Measurements from ENCODE around the gene LZTS3. TPM values are rescaled to one million over a fixed set of nuclear protein-coding genes. Genes with fewer than 3 reads are reported as not detected.
A peak's percentile ranks its signal among the peaks of the same experiment; 100 is the strongest.

The LZTS3 gene
- total and polyA plus RNA-seq, 2 of the 13 experiments (the other 11 are each of a cell fraction or from before 2014, with no cell fraction given) = 10.1 to 31.3 TPM

DNA sequence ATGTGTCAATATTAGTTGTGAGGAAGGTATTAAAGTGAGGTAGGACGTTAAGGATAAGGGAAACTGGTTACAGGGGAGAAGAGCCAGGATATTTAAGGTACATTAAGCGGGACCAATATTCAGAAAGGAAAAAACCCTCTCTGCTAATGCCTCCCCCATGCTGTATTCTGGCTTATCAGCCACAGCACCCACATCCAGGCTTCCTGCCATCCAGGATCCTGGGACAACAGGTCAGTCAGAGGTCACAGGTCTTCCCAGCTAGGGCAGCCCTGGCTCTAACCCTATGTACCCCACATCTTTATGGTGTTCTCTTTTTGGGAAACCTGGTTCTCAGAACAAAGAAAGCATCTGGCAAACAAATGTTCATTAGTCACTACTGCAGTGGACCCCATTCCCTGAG lies 25.9 kb upstream of the LZTS3 start:
- FAIRE-seq (no peak), ATAC-seq (no peak), DNase-seq (ENCODE audit: low spot score) (no peak)
- intact Hi-C loops (cut with micrococcal nuclease; ENCODE audit: unreplicated experiment) = no loop called here
- POLR2A ChIA-PET = interaction anchor here (1.2 to 1.3 kb wide), 2 partner anchors 10 to 20 kb away, joined by 3 to 5 read pairs; partner anchors contain the start of gene ITPA
- BruUV-seq (replicated peaks) = TSS peak; percentile 3
- H3K36me3 ChIP-seq (replicated peaks in 1 of 2; ENCODE audit: control insufficient read depth in 1 of 2, insufficient read depth in 2 of 2, low read length in 2 of 2) = peaks cover 45 to 64% of the 10 kb centered on the region in 2 experiments
- peak; percentile 14 for TF ChIP-seq RBM22 (optimal IDR thresholded peaks at IDR 0.05; ENCODE audit: low read length)
- TF ChIP-seq, protein P1, sequence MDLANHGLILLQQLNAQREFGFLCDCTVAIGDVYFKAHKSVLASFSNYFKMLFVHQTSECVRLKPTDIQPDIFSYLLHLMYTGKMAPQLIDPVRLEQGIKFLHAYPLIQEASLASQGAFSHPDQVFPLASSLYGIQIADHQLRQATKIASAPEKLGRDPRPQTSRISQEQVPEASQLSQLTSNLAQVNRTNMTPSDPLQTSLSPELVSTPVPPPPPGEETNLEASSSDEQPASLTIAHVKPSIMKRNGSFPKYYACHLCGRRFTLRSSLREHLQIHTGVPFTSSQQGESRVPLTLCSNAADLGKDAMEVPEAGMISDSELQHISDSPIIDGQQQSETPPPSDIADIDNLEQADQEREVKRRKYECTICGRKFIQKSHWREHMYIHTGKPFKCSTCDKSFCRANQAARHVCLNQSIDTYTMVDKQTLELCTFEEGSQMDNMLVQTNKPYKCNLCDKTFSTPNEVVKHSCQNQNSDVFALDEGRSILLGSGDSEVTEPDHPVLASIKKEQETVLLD (CRISPR knock-in tag; IDR thresholded peaks at IDR 0.05; ENCODE audit: low read depth) = no peak
- H3K4me3 ChIP-seq (replicated peaks in 1 of 3; ENCODE audit: insufficient read depth in 1 of 3, low read depth in 2 of 3, low read length in 3 of 3) = no peak overlapping the region
- CTCF ChIA-PET (ENCODE audit: low intra/inter-chr PET ratio, low total read pairs) = no interaction called here
- 77% methylated on average over 2 of the region's 2 CpGs for WGBS (ENCODE audit: low lambda C conversion rate)
- in situ Hi-C loops (cut with HindIII; ENCODE audit: extremely low pct_ligation_motif_present, low pct_unique_long_range_greater_than_20kb) = no loop called here
- H2AFZ ChIP-seq (ENCODE audit: low read length) = no peak overlapping the region
- peaks cover 22% of the 10 kb centered on the region for H3K79me2 ChIP-seq (ENCODE audit: insufficient read depth, low read length)
- no peak overlapping the region for H3K27ac ChIP-seq (ENCODE audit: extremely low read length, insufficient read depth, low read length)
- no peak overlapping the region for H3K4me2 ChIP-seq (ENCODE audit: low read depth, low read length)
- H3K9me3 ChIP-seq (ENCODE audit: low read length) = no peaks in the 10 kb centered on the region
- H3K4me1 ChIP-seq (ENCODE audit: insufficient read depth, low read length) = peaks cover 12% of the 10 kb centered on the region
- H3K9ac ChIP-seq (ENCODE audit: insufficient read depth, low read depth, low read length) = no peak overlapping the region
- peaks cover 4% of the 10 kb centered on the region; the same call in 1 of the 2 replicates for H4K20me1 ChIP-seq (ENCODE audit: insufficient read depth, low read length)
- no peaks in the 10 kb centered on the region; a peak in 1 of 5 replicates for H3K27me3 ChIP-seq (ENCODE audit: control insufficient read depth in 1 of 2, insufficient read depth in 2 of 2, low read length in 2 of 2)

DNA sequence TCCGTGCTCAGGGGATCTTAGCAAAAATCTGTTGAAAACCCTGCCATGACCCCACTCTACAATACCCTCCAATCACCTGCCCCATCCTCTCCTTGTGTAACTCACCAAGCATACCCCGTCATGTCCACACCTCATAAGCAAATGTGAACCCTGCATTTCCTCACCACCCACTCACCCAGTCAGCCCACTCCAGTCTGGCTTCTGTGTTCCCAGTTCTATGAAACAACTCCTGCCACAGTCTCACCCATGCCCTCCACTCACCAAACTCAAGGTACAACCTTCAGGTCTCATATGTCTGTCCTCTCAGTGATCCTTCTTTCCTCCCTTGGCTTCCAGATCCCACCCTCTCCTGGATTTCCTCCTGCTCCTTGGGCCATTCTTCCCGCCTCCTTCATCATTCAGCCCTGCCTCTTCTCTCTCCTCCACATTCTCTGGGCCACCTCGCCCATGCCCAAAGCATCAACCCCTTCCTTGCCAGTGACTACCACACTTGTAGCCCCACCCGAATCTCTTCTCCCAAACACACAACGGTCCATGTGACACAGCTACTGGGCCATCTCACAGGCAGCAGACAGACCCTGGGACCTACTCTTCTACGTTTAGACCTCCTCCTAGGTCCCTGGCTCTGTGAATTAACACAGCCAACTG lies 22.4 kb upstream of the LZTS3 start:
- BruUV-seq (replicated peaks) = no TSS peak
- Histone ChIP-seq H2AFZ (ENCODE audit: low read length) (no peak overlapping the region), H3K4me2 (ENCODE audit: low read depth, low read length) (no peak overlapping the region), H3K4me3 (replicated peaks in 1 of 3; ENCODE audit: insufficient read depth in 1 of 3, low read depth in 2 of 3, low read length in 3 of 3) (no peak overlapping the region), H3K9ac (ENCODE audit: insufficient read depth, low read depth, low read length) (no peak overlapping the region), H3K9me3 (ENCODE audit: low read length) (no peaks in the 10 kb centered on the region), H3K79me2 (ENCODE audit: insufficient read depth, low read length) (no peaks in the 10 kb centered on the region), H3K36me3 (replicated peaks in 1 of 2; ENCODE audit: control insufficient read depth in 1 of 2, insufficient read depth in 2 of 2, low read length in 2 of 2) (peaks cover 65 to 88% of the 10 kb centered on the region in 2 experiments), H4K20me1 (ENCODE audit: insufficient read depth, low read length) (no peaks in the 10 kb centered on the region), H3K27ac (ENCODE audit: extremely low read length, insufficient read depth, low read length) (no peak overlapping the region), H3K27me3 (ENCODE audit: control insufficient read depth in 1 of 2, insufficient read depth in 2 of 2, low read length in 2 of 2) (no peaks in the 10 kb centered on the region), H3K4me1 (ENCODE audit: insufficient read depth, low read length) (no peaks in the 10 kb centered on the region)
- TF ChIP-seq RBM22 (optimal IDR thresholded peaks at IDR 0.05; ENCODE audit: low read length) (peak; percentile 48), ZNF3 (CRISPR knock-in tag; IDR thresholded peaks at IDR 0.05) (no peak), POLR2A (IDR thresholded peaks at IDR 0.05; ENCODE audit: insufficient read depth in 1 of 2, low read depth in 2 of 2, low read length in 2 of 2) (peak in 1 of 2 experiments; percentile 36; a peak in 1 of 4 replicates), JUNB (CRISPR knock-in tag; IDR thresholded peaks at IDR 0.05; ENCODE audit: borderline replicate concordance) (0 out of 2 replicates have a peak, but pooled peaks have one; percentile 26), ATM (IDR thresholded peaks at IDR 0.05; ENCODE audit: borderline replicate concordance) (peak; percentile 36; the same call in 1 of the 2 replicates)
- TF ChIP-seq, protein P2, sequence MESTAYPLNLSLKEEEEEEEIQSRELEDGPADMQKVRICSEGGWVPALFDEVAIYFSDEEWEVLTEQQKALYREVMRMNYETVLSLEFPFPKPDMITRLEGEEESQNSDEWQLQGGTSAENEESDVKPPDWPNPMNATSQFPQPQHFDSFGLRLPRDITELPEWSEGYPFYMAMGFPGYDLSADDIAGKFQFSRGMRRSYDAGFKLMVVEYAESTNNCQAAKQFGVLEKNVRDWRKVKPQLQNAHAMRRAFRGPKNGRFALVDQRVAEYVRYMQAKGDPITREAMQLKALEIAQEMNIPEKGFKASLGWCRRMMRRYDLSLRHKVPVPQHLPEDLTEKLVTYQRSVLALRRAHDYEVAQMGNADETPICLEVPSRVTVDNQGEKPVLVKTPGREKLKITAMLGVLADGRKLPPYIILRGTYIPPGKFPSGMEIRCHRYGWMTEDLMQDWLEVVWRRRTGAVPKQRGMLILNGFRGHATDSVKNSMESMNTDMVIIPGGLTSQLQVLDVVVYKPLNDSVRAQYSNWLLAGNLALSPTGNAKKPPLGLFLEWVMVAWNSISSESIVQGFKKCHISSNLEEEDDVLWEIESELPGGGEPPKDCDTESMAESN (CRISPR knock-in tag; conservative IDR thresholded peaks at IDR 0.05) = no peak
- ChIA-PET POLR2A (no interaction called here), CTCF (ENCODE audit: low intra/inter-chr PET ratio, low total read pairs) (no interaction called here)
- intact Hi-C loops (cut with micrococcal nuclease; ENCODE audit: unreplicated experiment) (no loop called here), in situ Hi-C loops (cut with HindIII; ENCODE audit: extremely low pct_ligation_motif_present, low pct_unique_long_range_greater_than_20kb) (no loop called here)
- ATAC-seq (no peak), FAIRE-seq (no peak), DNase-seq (ENCODE audit: low spot score) (no peak)
- 97% methylated on average over 7 of the region's 7 CpGs for WGBS (ENCODE audit: low lambda C conversion rate)
